ENCODE data around the gene LPAR5. TPM values are rescaled to one million over a fixed set of nuclear protein-coding genes. Genes with fewer than 3 reads are reported as not detected.

The LPAR5 gene
- total and polyA plus RNA-seq, 2 of the 8 experiments (the other 6 are each of a cell fraction or from before 2014, with no cell fraction given) = 0.22 to 0.24 TPM

DNA sequence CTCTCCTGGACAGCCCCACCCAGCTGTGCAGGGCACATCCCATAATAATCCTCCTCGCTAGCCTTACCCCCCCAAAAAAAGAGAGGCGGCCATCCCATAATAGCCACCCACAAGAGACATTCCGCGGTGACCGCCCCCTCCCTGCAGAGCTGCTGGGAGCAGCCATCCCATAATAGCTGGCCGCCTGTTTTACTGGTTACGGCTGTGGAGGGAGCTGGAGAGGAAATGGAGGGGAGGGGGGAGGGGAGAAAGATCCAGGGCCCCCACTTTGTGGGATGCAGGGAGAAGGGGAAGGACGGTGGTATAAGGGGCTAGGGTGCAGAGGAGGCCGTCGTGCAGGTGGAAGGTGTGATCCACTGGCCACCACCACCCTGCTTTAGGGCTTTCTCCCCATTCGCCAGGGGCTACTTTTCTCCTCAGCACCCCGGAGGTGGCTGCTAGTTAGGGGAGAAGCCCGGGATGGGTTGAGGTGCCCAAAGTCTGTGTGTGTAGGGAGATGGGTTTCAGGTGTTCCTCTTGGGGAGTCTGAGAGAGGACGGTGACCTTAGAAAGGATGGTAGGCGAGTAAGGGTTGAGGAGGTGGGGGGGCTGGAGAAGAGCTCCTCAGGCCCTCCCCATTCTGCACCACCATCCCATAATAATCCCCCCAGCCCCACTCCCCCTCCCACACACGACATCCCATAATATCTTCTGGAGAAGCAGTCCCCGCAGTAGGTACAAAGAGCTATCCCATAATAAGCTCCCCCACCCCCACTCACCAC, 22.6 kb downstream of the LPAR5 start:
- FAIRE-seq (no peak), DNase-seq (ENCODE audit: low read depth in 1 of 2, low spot score in 2 of 2) (no peak)
- Histone ChIP-seq H3K4ac (replicated peaks; ENCODE audit: insufficient read length, low read depth, low read length) (peak overlapping the region; percentile 69), H3K14ac (ENCODE audit: insufficient read length) (no peak overlapping the region), H2AK5ac (ENCODE audit: low read depth, low read length) (no peak overlapping the region), H4K5ac (ENCODE audit: insufficient read length, low read depth, low read length) (peak overlapping the region; percentile 92), H4K91ac (replicated peaks; ENCODE audit: insufficient read length, low read length) (peak overlapping the region; percentile 99), H3K18ac (ENCODE audit: extremely low read depth, low read length) (peak overlapping the region; percentile 94), H3K23ac (ENCODE audit: insufficient read length) (no peak overlapping the region), H3K23me2 (ENCODE audit: low read depth, low read length) (peaks cover 3% of the 10 kb centered on the region; the same call in 1 of the 2 replicates), H3K79me2 (ENCODE audit: control insufficient read depth in 1 of 2, insufficient read depth in 2 of 2, low read length in 2 of 2) (no peaks in the 10 kb centered on the region), H3K27me3 (replicated peaks in 1 of 4; ENCODE audit: control insufficient read depth in 3 of 4, extremely low read depth in 1 of 4, insufficient read depth in 3 of 4, low read length in 3 of 4) (no peaks in the 10 kb centered on the region), H2BK20ac (ENCODE audit: low read length) (peak overlapping the region; percentile 74; the same call in 1 of the 2 replicates), H2BK5ac (ENCODE audit: low read depth, low read length) (peak overlapping the region; percentile 79), H2BK12ac (ENCODE audit: low read depth, low read length) (peak overlapping the region; percentile 69), H2AFZ (ENCODE audit: low read length) (no peak overlapping the region), H3K9me3 (ENCODE audit: insufficient read depth in 2 of 2, low read depth in 1 of 2, low read length in 1 of 2) (no peaks in the 10 kb centered on the region), H3K79me1 (ENCODE audit: low read depth, low read length) (no peaks in the 10 kb centered on the region), H4K20me1 (replicated peaks in 1 of 2; ENCODE audit: control insufficient read depth in 1 of 2, insufficient read depth in 2 of 2, low read length in 2 of 2) (no peaks in the 10 kb centered on the region), H3K4me2 (ENCODE audit: insufficient read depth in 1 of 2, low read depth in 2 of 2, low read length in 2 of 2) (peak overlapping the region; percentile 76 to 89), H2BK15ac (ENCODE audit: low read length) (peak overlapping the region; percentile 74; the same call in 1 of the 2 replicates), H3K56ac (replicated peaks; ENCODE audit: insufficient read length, low read depth, low read length) (peak overlapping the region; percentile 82), H3K4me3 (ENCODE audit: extremely low read depth in 1 of 4, insufficient read depth in 2 of 4, low read depth in 3 of 4, low read length in 4 of 4) (peak overlapping the region; percentile 20 to 56 (median 23); a peak in 5 of 8 replicates), H4K8ac (ENCODE audit: extremely low read depth, insufficient read depth, low read length) (0 out of 2 replicates have a peak overlapping the region, but pooled peaks have one; percentile 54), H3K9ac (replicated peaks in 1 of 4; ENCODE audit: extremely low read depth in 1 of 4, low read depth in 3 of 4, low read length in 3 of 4) (peak overlapping the region in 3 of 4 experiments; percentile 53 to 75 (median 66); a peak in 6 of 7 replicates), H2BK120ac (replicated peaks; ENCODE audit: low read depth, low read length) (peak overlapping the region; percentile 91), H3K36me3 (ENCODE audit: control insufficient read depth in 2 of 4, insufficient read depth in 4 of 4, low read length in 3 of 4) (no peaks in the 10 kb centered on the region), H3K27ac (ENCODE audit: low read depth, low read length) (peak overlapping the region; percentile 91), H3K4me1 (replicated peaks in 1 of 4; ENCODE audit: control insufficient read depth in 3 of 4, insufficient read depth in 4 of 4, low read length in 3 of 4) (peaks cover 15 to 21% (median 17%) of the 10 kb centered on the region in 4 experiments)
- TF ChIP-seq ASH2L (IDR thresholded peaks at IDR 0.05; ENCODE audit: low read length) (no peak), KDM4A (IDR thresholded peaks at IDR 0.05; ENCODE audit: low read depth, low read length, severe bottlenecking) (peak; percentile 17), RBBP5 (IDR thresholded peaks at IDR 0.05; ENCODE audit: borderline replicate concordance, low read depth, low read length) (peak; percentile 88), ZNF274 (IDR thresholded peaks at IDR 0.05; ENCODE audit: borderline replicate concordance, extremely low read depth, low read length) (no peak), CHD1 (IDR thresholded peaks at IDR 0.05; ENCODE audit: low read depth, low read length) (no peak), BCL11A (IDR thresholded peaks at IDR 0.05; ENCODE audit: low read depth in 2 of 2, low read length in 2 of 2) (no peak), TEAD4 (IDR thresholded peaks at IDR 0.05; ENCODE audit: low read depth, low read length) (0 out of 2 replicates have a peak, but pooled peaks have one; percentile 32)
- POLR2A ChIA-PET (ENCODE audit: partially characterized antibody) = interaction anchor here (0.6 to 4.4 kb wide), 30 partner anchors 8 to 331 kb away, joined by 3 to 24 read pairs (median 4); partner anchors contain the start of genes C12orf57, GAPDH, MLF2 and RNU7-1
- 11% methylated on average over 11 of the region's 17 CpGs; no CpG with 5 or more reads in 1 of the 2 experiments for WGBS, 2 experiments (ENCODE audit: extremely low coverage in 1 of 2, insufficient coverage in 1 of 2, insufficient read length in 1 of 2, insufficient replicate concordance in 2 of 2, low coverage in 1 of 2, low lambda C conversion rate in 2 of 2, missing lambda C conversion rate in 1 of 2)
- CTCF ChIA-PET (ENCODE audit: partially characterized antibody) = interaction anchor here (0.6 to 3.1 kb wide), 23 partner anchors 8 to 259 kb away, joined by 3 to 18 read pairs (median 4); partner anchors contain the start of genes ACRBP, LPAR5 and PTMS

Data from H1 (cell line).